Bronchial epithelial cell (primary cell): ENCODE results near the gene LAMA4. TPM values are rescaled to one million over a fixed set of nuclear protein-coding genes. Genes with fewer than 3 reads are reported as not detected.

ENCODE experiments used
- DNase-seq: peaks from one replicate; pipeline ENCODE4 v3.0.0-alpha.2; 2010; ENCODE audit warnings: low read depth
- FAIRE-seq: peaks from 2 replicates; lab custom pipeline; 2011; peaks lifted over from hg19 to GRCh38; lab: Jason Lieb, UNC
- H3K27me3 ChIP-seq: 2 replicates; pipeline ENCODE4 v1.5.1; 2011; ENCODE audit warnings: low read length; ENCODE audit not compliant: control insufficient read depth, insufficient read depth
- H3K36me3 ChIP-seq: 2 replicates; pipeline ENCODE4 v1.5.1; 2011; ENCODE audit warnings: low read length; ENCODE audit not compliant: control insufficient read depth, insufficient read depth
- H3K4me3 ChIP-seq: 2 replicates; pipeline ENCODE4 v1.5.1; 2011; ENCODE audit warnings: mild to moderate bottlenecking, low read depth, low read length, control low read depth
- CTCF ChIP-seq: IDR thresholded peaks from 2 replicates; pipeline ENCODE4 v1.5.1; 2011; ENCODE audit warnings: mild to moderate bottlenecking, moderate library complexity, low read length, control low read depth, inconsistent platforms; ENCODE audit not compliant: insufficient read depth, severe bottlenecking
- total RNA-seq: library from RNA; depleted of rRNA; stranded (reverse); fragments of >200 nt; gene quantifications from 2 replicates; pipeline ENCODE4 v1.2.1, GENCODE V29; 2014

LAMA4 gene
- total RNA-seq, 1 donor from 2014 or later, result 5.5 TPM

- TF ChIP-seq CTCF, result no peak
- FAIRE-seq (no peak), DNase-seq (no peak)
- Histone ChIP-seq H3K36me3 (no peaks in the 10 kb centered on the region), H3K27me3 (peaks cover 2% of the 10 kb centered on the region), H3K4me3 (no peak overlapping the region)
These were observed 97.7 kb downstream of the LAMA4 start for GRCh38 chr6:112156668-112157067.

GRCh38 chr6:112155886-112156285 is 98.5 kb downstream of the LAMA4 start:
- Histone ChIP-seq H3K4me3 (no peak overlapping the region), H3K27me3 (peaks cover 2% of the 10 kb centered on the region), H3K36me3 (no peaks in the 10 kb centered on the region)
- no peak for TF ChIP-seq CTCF
- DNase-seq, result no peak
- no peak for FAIRE-seq

- DNase-seq (no peak), FAIRE-seq (no peak)
- Histone ChIP-seq H3K27me3 (peaks cover under 1% of the 10 kb centered on the region), H3K4me3 (no peak overlapping the region), H3K36me3 (no peaks in the 10 kb centered on the region)
- TF ChIP-seq CTCF, result no peak
These were observed 99.7 kb downstream of the LAMA4 start for GRCh38 chr6:112154711-112155110.

- DNase-seq (peak; percentile 85), FAIRE-seq (no peak)
- TF ChIP-seq CTCF, result no peak
- H3K36me3 ChIP-seq, result no peaks in the 10 kb centered on the region
- no peak overlapping the region for H3K4me3 ChIP-seq
- H3K27me3 ChIP-seq, result no peaks in the 10 kb centered on the region
These were observed 100.3 kb downstream of the LAMA4 start for GRCh38 chr6:112153926-112154607.

GRCh38 chr6:112150363-112150762 is 104.0 kb downstream of the LAMA4 start:
- DNase-seq (peak; percentile 30), FAIRE-seq (no peak)
- peak; percentile 1 for TF ChIP-seq CTCF
- Histone ChIP-seq H3K36me3 (no peaks in the 10 kb centered on the region), H3K4me3 (no peak overlapping the region), H3K27me3 (no peaks in the 10 kb centered on the region)

- no peaks in the 10 kb centered on the region for H3K36me3 ChIP-seq
- FAIRE-seq, result no peak
- H3K27me3 ChIP-seq, result peaks cover 1% of the 10 kb centered on the region
- DNase-seq, result no peak
- no peak overlapping the region for H3K4me3 ChIP-seq
- TF ChIP-seq CTCF, result no peak
These were observed 104.6 kb downstream of the LAMA4 start for GRCh38 chr6:112149719-112150263.
